HG02610 (cell line): ENCODE measurements around the gene ABCD4.

ENCODE experiments used
- ATAC-seq: cut with Tn5 transposase; IDR thresholded peaks from one replicate; pipeline ENCODE4 v1.9.1; 2021; ENCODE audit warnings: mild to moderate bottlenecking, moderate library complexity; ENCODE audit not compliant: unreplicated experiment

The ABCD4 gene

GRCh38 chr14:74238974-74239847 is 63.5 kb downstream of the ABCD4 start, which contains the start of gene VSX2:
TSS of gene VSX2 (plus strand) at chr14:74239449. CDS start at chr14:74239562, 113 bp downstream.
- no peak for ATAC-seq

- no peak for ATAC-seq
These were observed 65.3 kb downstream of the ABCD4 start for GRCh38 chr14:74237441-74237840.
